ENCODE measurements around the gene E2F6.

DNA sequence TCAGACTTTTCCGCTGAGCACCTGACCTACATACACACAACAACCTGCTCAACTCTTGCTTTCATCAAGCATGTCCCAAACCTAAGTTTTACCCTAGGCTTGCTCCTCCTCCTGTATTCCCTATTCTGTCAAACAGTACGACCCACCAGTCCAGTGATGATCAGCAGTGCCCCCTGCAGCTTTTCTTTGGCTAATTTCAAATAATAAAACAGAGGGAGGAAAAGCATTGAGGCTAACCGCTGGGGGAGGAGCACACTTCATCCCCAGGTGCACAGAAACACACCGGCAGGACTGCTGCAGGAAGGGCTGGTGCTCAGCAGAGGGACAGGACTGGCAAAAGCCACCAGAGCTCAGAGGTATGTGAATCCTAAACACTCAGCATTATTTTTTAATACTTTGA is 21.2 kb downstream of the E2F6 start:
- TF ChIP-seq POLR2A (IDR thresholded peaks at IDR 0.05) = no peak
- TF ChIP-seq, protein P1, sequence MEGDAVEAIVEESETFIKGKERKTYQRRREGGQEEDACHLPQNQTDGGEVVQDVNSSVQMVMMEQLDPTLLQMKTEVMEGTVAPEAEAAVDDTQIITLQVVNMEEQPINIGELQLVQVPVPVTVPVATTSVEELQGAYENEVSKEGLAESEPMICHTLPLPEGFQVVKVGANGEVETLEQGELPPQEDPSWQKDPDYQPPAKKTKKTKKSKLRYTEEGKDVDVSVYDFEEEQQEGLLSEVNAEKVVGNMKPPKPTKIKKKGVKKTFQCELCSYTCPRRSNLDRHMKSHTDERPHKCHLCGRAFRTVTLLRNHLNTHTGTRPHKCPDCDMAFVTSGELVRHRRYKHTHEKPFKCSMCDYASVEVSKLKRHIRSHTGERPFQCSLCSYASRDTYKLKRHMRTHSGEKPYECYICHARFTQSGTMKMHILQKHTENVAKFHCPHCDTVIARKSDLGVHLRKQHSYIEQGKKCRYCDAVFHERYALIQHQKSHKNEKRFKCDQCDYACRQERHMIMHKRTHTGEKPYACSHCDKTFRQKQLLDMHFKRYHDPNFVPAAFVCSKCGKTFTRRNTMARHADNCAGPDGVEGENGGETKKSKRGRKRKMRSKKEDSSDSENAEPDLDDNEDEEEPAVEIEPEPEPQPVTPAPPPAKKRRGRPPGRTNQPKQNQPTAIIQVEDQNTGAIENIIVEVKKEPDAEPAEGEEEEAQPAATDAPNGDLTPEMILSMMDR (IDR thresholded peaks at IDR 0.05) = no peak
